HG03139 (cell line): ENCODE results near the gene KIF26B.

ENCODE experiments used
- ATAC-seq: cut with Tn5 transposase; IDR thresholded peaks from one replicate; pipeline ENCODE4 v1.9.1; 2021; ENCODE audit not compliant: unreplicated experiment

Gene KIF26B

GRCh38 chr1:245234217-245235081 is 79.7 kb downstream of the KIF26B start:
- no peak for ATAC-seq

- ATAC-seq = no peak
Observed at GRCh38 chr1:245235156-245235555, 80.4 kb downstream of the KIF26B start.

- no peak for ATAC-seq
Observed at GRCh38 chr1:245240648-245241165, 85.9 kb downstream of the KIF26B start.

GRCh38 chr1:245241526-245242130 is 86.8 kb downstream of the KIF26B start:
- no peak for ATAC-seq

- ATAC-seq = no peak
Observed at GRCh38 chr1:245242989-245243388, 88.2 kb downstream of the KIF26B start.

- ATAC-seq = no peak
Observed at GRCh38 chr1:245245021-245245667, 90.4 kb downstream of the KIF26B start.

GRCh38 chr1:245246433-245246832 is 91.6 kb downstream of the KIF26B start:
- no peak for ATAC-seq

GRCh38 chr1:245247356-245247755 is 92.6 kb downstream of the KIF26B start:
- no peak for ATAC-seq

- ATAC-seq = no peak
Observed at GRCh38 chr1:245247801-245248200, 93.0 kb downstream of the KIF26B start.

GRCh38 chr1:245248231-245248731 is 93.5 kb downstream of the KIF26B start:
- ATAC-seq = no peak

GRCh38 chr1:245255783-245256182 is 101.0 kb downstream of the KIF26B start:
- no peak for ATAC-seq

GRCh38 chr1:245256528-245256927 is 101.7 kb downstream of the KIF26B start:
- ATAC-seq = no peak

- ATAC-seq = no peak
Observed at GRCh38 chr1:245258271-245258920, 103.6 kb downstream of the KIF26B start.

GRCh38 chr1:245260110-245260882 is 105.5 kb downstream of the KIF26B start:
- no peak for ATAC-seq

- ATAC-seq = no peak
Observed at GRCh38 chr1:245260883-245261282, 106.1 kb downstream of the KIF26B start.

- no peak for ATAC-seq
Observed at GRCh38 chr1:245261786-245262185, 107.0 kb downstream of the KIF26B start.

GRCh38 chr1:245263529-245264095 is 108.8 kb downstream of the KIF26B start:
- no peak for ATAC-seq

GRCh38 chr1:245264226-245264625 is 109.4 kb downstream of the KIF26B start:
- ATAC-seq = no peak

- ATAC-seq = no peak
Observed at GRCh38 chr1:245266105-245266504, 111.3 kb downstream of the KIF26B start.

- no peak for ATAC-seq
Observed at GRCh38 chr1:245270063-245270462, 115.3 kb downstream of the KIF26B start.
